Muscle layer of duodenum (tissue), 2 donors: ENCODE measurements around the gene EHBP1L1.

ENCODE experiments used
- H3K27ac ChIP-seq: one replicate; pipeline ENCODE4 v1.7.0; 2013; ENCODE audit warnings: mild to moderate bottlenecking, low read length
- H3K27me3 ChIP-seq: one replicate; pipeline ENCODE4 v1.7.0; 2013; ENCODE audit warnings: low read depth, mild to moderate bottlenecking, control low read depth, low read length
- H3K36me3 ChIP-seq, 2 donors: one replicate each; pipeline ENCODE4 v1.7.0; 2013; ENCODE audit warnings: low read length in 2 of 2, control low read depth in 1 of 2, mild to moderate bottlenecking in 1 of 2; ENCODE audit not compliant: insufficient read depth in 2 of 2, control insufficient read depth in 1 of 2
- H3K4me1 ChIP-seq, 2 donors: one replicate each; pipeline ENCODE4 v1.7.0; 2013; ENCODE audit warnings: low read length in 2 of 2, mild to moderate bottlenecking in 2 of 2, control low read depth in 1 of 2, moderate library complexity in 1 of 2; ENCODE audit not compliant: insufficient read depth in 2 of 2, control insufficient read depth in 1 of 2
- H3K4me3 ChIP-seq, 2 donors: one replicate each; pipeline ENCODE4 v1.7.0; 2013; ENCODE audit warnings: low read length in 2 of 2, low read depth in 1 of 2, mild to moderate bottlenecking in 1 of 2
- H3K9me3 ChIP-seq, 2 donors: one replicate each; pipeline ENCODE4 v1.7.0; 2013; ENCODE audit warnings: low read length in 2 of 2, control low read depth in 1 of 2, mild to moderate bottlenecking in 1 of 2; ENCODE audit not compliant: control insufficient read depth in 1 of 2
- donor health status: healthy.

The EHBP1L1 gene

DNA sequence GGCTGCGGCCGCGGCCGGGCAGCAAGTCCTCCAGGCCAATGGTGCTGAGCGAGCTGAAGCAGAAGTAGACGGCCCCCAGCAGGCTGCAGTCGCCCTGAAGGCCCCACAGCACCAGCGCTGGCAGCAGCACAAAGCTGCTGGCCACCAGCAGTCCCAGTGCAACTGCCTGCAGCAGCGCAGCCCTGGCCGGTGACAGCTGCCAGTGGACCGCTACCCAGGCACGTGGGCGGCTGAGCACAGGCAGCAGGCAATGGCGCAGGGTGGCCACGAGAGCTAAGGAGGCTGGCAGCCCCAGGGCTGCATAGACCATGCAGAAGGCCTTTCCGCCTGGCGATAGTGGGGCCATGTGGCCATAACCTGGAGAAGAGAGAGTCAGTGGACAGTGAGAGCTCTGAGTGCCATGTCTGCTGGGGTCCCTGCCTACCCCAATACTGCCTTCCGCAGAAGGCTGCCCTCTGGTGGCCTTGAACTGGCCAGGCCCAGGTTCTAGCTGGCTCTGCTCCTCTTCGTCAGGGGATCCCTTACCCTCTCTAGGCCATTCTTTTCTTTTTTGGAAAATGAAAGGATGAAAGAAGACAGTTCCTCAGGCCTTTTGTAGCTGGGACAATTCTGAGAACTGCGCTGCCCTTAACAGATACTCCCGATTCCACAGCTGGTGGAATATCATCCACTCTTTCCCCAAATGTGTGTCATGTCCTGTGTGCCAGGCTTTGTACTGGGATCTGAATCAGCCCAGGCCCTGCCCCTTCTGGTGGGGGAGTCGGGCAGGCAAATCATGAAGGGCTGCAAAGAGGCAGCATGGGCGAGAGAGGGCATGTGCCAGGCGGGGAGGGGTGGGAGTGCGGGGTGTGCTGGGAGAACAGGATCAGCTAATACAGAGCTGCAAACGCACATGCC, 17.9 kb downstream of the EHBP1L1 start:
- Histone ChIP-seq H3K4me1 (peaks cover 4 to 42% of the 10 kb centered on the region in 2 donors), H3K27me3 (no peaks in the 10 kb centered on the region), H3K4me3 (no peak overlapping the region), H3K36me3 (peaks cover 11 to 46% of the 10 kb centered on the region in 2 donors), H3K9me3 (no peaks in the 10 kb centered on the region), H3K27ac (no peak overlapping the region)

- H3K4me1 ChIP-seq, result peaks cover 4 to 31% of the 10 kb centered on the region in 2 donors
- no peaks in the 10 kb centered on the region for H3K9me3 ChIP-seq
- peaks cover 13 to 51% of the 10 kb centered on the region in 2 donors for H3K36me3 ChIP-seq
- no peak overlapping the region for H3K27ac ChIP-seq
- no peaks in the 10 kb centered on the region for H3K27me3 ChIP-seq
- H3K4me3 ChIP-seq, result no peak overlapping the region
Measured at GRCh38 chr11:65595131-65595530, 19.3 kb downstream of the EHBP1L1 start.

DNA sequence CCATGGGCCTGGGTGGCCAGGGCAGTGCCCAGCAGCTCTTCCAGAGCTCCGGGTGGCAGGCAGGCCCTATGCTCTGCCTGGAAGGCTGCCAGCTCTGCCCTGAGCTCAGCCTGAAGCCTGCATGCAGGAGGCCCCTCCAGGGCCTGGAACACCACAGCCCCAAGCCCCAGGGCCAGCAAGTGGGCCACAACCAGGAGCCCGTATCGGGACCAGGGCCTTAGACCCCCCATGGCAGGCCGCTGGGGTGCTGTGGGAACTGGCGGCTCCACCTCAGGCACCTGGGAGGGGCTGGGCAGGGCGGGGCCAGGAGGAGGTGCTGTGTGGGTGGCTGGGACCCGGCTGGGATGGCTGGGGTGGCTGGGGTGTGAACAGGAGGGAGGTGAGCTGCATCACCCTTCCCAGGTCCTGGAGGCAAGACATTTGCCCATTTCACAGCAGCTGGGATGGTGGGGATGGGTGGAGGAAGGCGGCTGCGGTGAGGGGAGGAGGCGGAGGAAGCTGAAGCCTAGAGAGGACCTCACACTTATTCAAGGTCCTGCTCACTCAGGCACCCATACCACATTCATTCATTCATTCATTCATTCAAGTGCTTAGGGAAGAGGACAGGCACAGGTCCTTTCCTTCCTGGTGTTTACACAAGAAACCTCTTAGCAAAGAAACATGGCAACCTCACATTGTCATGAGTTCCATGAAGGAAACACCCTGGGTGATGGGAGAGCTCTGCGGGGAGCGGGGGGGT, 19.9 kb downstream of the EHBP1L1 start, which contains the start of gene KCNK7:
TSS of gene KCNK7 (minus strand) at position 258 of the 739 bp plus-strand sequence. CDS start at position 230, 28 bp downstream.
- Histone ChIP-seq H3K27ac (no peak within 1 kb of the TSS), H3K4me1 (peaks cover 4 to 28% of the 10 kb centered on the region in 2 donors), H3K9me3 (no peaks in the 10 kb centered on the region)

DNA sequence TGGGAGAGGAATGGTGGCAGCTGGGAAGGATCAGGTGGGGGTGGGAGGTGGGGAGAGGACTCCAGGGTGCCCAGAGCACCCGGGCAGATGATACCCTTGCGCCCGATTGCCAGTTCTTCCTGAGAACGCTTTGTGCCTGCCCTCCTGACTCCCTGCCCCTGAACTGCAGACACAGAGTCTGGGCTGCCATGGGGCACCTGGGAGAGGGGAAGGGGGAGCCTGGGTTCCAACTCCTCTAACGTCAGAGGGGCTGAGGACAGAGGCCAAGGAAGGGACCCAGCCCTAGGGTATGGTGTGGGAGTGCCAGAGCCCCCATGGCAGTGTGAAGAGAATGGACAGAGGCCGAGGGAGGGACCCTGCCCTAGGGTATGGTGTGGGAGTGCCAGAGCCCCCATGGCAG, 20.7 kb downstream of the EHBP1L1 start:
- Histone ChIP-seq H3K9me3 (no peaks in the 10 kb centered on the region), H3K4me1 (peaks cover 4 to 28% of the 10 kb centered on the region in 2 donors), H3K27me3 (no peaks in the 10 kb centered on the region), H3K27ac (no peak overlapping the region), H3K36me3 (peaks cover 16 to 42% of the 10 kb centered on the region in 2 donors), H3K4me3 (no peak overlapping the region)

More for the DNA sequence above, 19.9 kb downstream of the EHBP1L1 start, which contains the start of gene KCNK7:
- no peaks in the 10 kb centered on the region for H3K27me3 ChIP-seq
- H3K4me3 ChIP-seq, result no peak within 1 kb of the TSS
- peaks cover 16 to 46% of the 10 kb centered on the region in 2 donors for H3K36me3 ChIP-seq

DNA sequence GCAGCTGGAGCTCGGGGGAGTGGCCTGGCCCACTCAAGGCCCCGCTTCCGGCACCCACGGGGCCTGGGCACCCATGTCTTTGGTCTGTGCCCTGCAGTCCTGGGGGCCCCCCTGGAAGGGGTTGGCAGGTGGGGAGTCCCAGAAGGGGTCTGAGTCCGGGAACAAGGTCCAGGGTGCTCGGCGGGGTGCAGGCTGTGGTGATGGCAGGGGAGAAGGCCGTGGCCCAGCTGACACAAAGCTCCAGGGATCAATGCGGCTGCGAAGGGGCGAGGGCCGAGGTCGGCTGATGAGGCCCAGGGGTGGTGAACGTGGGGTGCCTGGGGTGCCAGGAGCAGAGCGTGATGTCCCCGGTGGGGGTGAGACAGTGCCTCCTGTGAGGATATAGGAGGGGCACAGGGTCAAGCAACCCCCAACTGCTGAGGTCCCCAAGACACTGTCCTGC, 22.4 kb downstream of the EHBP1L1 start:
- H3K27me3 ChIP-seq, result no peaks in the 10 kb centered on the region
- H3K4me3 ChIP-seq, result no peak overlapping the region
- H3K27ac ChIP-seq, result no peak overlapping the region
- H3K36me3 ChIP-seq, result peaks cover 20 to 35% of the 10 kb centered on the region in 2 donors
- H3K9me3 ChIP-seq, result no peaks in the 10 kb centered on the region
- H3K4me1 ChIP-seq, result peaks cover 4 to 19% of the 10 kb centered on the region in 2 donors

DNA sequence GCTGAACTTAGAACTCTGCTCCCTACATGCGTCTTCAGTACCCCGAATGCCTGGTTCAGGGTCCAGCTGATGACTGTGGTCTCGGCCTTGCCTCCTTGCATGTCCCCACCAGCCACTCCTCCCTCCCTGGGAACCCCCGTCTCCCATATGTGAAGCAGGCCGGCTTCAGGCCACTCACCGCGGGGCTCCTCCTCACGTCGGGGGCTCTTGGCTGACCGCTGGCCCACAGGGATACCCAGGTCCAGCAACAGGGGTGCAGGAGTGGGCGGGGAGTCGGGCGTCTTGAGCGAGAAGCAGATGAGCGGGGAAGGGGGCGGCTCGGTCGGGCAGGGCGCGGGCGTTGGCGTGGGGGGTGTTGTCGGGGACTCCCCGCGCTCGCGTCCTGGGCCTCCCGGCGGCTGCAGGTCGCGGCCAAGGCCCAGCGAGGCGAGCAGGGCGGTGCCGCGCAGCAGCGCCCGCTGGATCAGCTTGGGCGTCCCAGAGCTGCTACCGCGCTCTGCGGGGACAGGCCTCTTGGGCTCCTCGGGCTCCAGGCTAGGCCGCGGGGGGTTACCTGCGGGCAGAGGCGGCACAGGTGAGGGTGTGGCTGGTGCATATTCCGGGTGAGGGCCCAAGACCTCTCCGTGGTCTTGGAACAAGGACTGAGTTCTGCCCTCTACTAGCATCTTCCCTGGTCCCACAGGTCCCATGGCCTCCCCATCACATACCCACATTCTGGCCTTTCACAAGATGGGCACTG, 23.5 kb downstream of the EHBP1L1 start:
- H3K9me3 ChIP-seq, result no peaks in the 10 kb centered on the region
- peaks cover 0 to 8% of the 10 kb centered on the region in 2 donors for H3K4me1 ChIP-seq
- H3K4me3 ChIP-seq, result no peak overlapping the region
- no peaks in the 10 kb centered on the region for H3K27me3 ChIP-seq
- no peak overlapping the region for H3K27ac ChIP-seq
- peaks cover 31 to 40% of the 10 kb centered on the region in 2 donors for H3K36me3 ChIP-seq

DNA sequence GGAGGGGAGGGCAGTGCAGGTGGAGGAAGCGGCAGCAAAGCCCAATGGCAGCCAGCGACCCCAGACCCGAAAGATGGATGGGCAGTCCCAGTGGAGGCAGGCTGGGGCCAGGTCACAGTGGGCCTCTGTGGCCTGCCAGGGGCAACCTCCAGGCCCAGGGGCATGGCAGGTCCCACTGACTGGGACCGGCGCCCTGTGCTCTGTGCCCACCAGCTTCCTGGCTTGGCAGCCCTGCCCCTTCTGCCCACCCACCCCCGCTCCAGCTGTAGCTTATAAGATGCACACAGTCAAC, 24.0 kb downstream of the EHBP1L1 start:
- H3K4me1 ChIP-seq, result peaks cover 0 to 8% of the 10 kb centered on the region in 2 donors
- H3K9me3 ChIP-seq, result no peaks in the 10 kb centered on the region
- peaks cover 36 to 45% of the 10 kb centered on the region in 2 donors for H3K36me3 ChIP-seq
- H3K4me3 ChIP-seq, result no peak overlapping the region
- H3K27ac ChIP-seq, result no peak overlapping the region
- no peaks in the 10 kb centered on the region for H3K27me3 ChIP-seq

GRCh38 chr11:65604258-65604657, 28.4 kb downstream of the EHBP1L1 start:
- Histone ChIP-seq H3K27me3 (no peaks in the 10 kb centered on the region), H3K9me3 (no peaks in the 10 kb centered on the region), H3K27ac (no peak overlapping the region), H3K4me1 (peaks cover 3 to 22% of the 10 kb centered on the region in 2 donors), H3K4me3 (no peak overlapping the region), H3K36me3 (peaks cover 39 to 48% of the 10 kb centered on the region in 2 donors)

- Histone ChIP-seq H3K36me3 (peaks cover 35 to 47% of the 10 kb centered on the region in 2 donors), H3K4me1 (peaks cover 9 to 49% of the 10 kb centered on the region in 2 donors), H3K9me3 (no peaks in the 10 kb centered on the region), H3K4me3 (peak overlapping the region in 1 of 2 donors; percentile 61), H3K27ac (peak overlapping the region; percentile 67), H3K27me3 (no peaks in the 10 kb centered on the region)
Measured at GRCh38 chr11:65606876-65607613, 31.2 kb downstream of the EHBP1L1 start.

GRCh38 chr11:65607614-65608426, 32.0 kb downstream of the EHBP1L1 start:
- Histone ChIP-seq H3K27ac (no peak overlapping the region), H3K4me1 (peaks cover 9 to 57% of the 10 kb centered on the region in 2 donors), H3K9me3 (no peaks in the 10 kb centered on the region), H3K36me3 (peaks cover 35 to 44% of the 10 kb centered on the region in 2 donors), H3K4me3 (peak overlapping the region in 1 of 2 donors; percentile 61), H3K27me3 (no peaks in the 10 kb centered on the region)
